ENCODE measurements around the gene RASGRF1. TPM values are rescaled to one million over a fixed set of nuclear protein-coding genes. Genes with fewer than 3 reads are reported as not detected.
"Not testable (repeated sequence)": the region's sequence is repeated elsewhere in the genome, so short reads cannot be mapped to it uniquely, and the experiment has no call there.

RASGRF1 gene
- total and polyA plus RNA-seq, 7 donors: 0.14 to 1.2 (median 0.58) TPM; not detected in 1

- DNase-seq: no peak
- Histone ChIP-seq H3K4me3 (no peak overlapping the region), H3K36me3 (no peaks in the 10 kb centered on the region), H3K27me3 (peaks cover 0 to 6% (median 0%) of the 10 kb centered on the region in 3 donors), H3K9me3 (no peaks in the 10 kb centered on the region), H3K27ac (no peak overlapping the region), H3K4me1 (no peaks in the 10 kb centered on the region)
- WGBS, 2 donors: 88 to 95% methylated on average over 1 of the region's 1 CpG
- intact Hi-C loops (cut with DNase I): no loop called here
- no peak for TF ChIP-seq POLR2AphosphoS5 (IDR thresholded peaks at IDR 0.05)
Observed at GRCh38 chr15:79025802-79026201, 64.8 kb downstream of the RASGRF1 start.

GRCh38 chr15:79025201-79025600 is 65.4 kb downstream of the RASGRF1 start:
- Histone ChIP-seq H3K4me1 (no peaks in the 10 kb centered on the region), H3K27me3 (peaks cover 0 to 6% (median 0%) of the 10 kb centered on the region in 3 donors), H3K9me3 (no peaks in the 10 kb centered on the region), H3K36me3 (no peaks in the 10 kb centered on the region), H3K27ac (no peak overlapping the region), H3K4me3 (no peak overlapping the region)
- intact Hi-C loops (cut with DNase I): no loop called here
- WGBS, 2 donors: 61 to 79% methylated on average over 6 of the region's 6 CpGs
- DNase-seq: no peak
- TF ChIP-seq POLR2AphosphoS5 (IDR thresholded peaks at IDR 0.05) (no peak), CTCF (IDR thresholded peaks at IDR 0.05) (peak in 1 of 4 experiments; percentile 9)

- H3K27me3 ChIP-seq; H3K9me3 ChIP-seq; H3K36me3 ChIP-seq; DNase-seq; intact Hi-C loops (cut with DNase I); H3K27ac ChIP-seq; H3K4me1 ChIP-seq; H3K4me3 ChIP-seq: not testable (repeated sequence)
Observed at GRCh38 chr15:79024493-79024892, 66.1 kb downstream of the RASGRF1 start.

- no peak for DNase-seq
- intact Hi-C loops (cut with DNase I): no loop called here
- no peak overlapping the region for H3K4me3 ChIP-seq
- no peak for TF ChIP-seq CTCF (IDR thresholded peaks at IDR 0.05)
- no peak overlapping the region for H3K27ac ChIP-seq
- WGBS, 2 donors: 89 to 93% methylated on average over 1 of the region's 1 CpG
- no peaks in the 10 kb centered on the region for H3K4me1 ChIP-seq
- H3K36me3 ChIP-seq: no peaks in the 10 kb centered on the region
- H3K27me3 ChIP-seq: peaks cover 0 to 6% (median 0%) of the 10 kb centered on the region in 3 donors
- no peaks in the 10 kb centered on the region for H3K9me3 ChIP-seq
Observed at GRCh38 chr15:79023918-79024317, 66.7 kb downstream of the RASGRF1 start.

GRCh38 chr15:79023546-79023890 is 67.1 kb downstream of the RASGRF1 start:
- peaks cover 0 to 6% (median 0%) of the 10 kb centered on the region in 3 donors for H3K27me3 ChIP-seq

GRCh38 chr15:79018960-79019359 is 71.6 kb downstream of the RASGRF1 start:
- Histone ChIP-seq H3K27me3 (no peaks in the 10 kb centered on the region), H3K9me3 (no peaks in the 10 kb centered on the region), H3K4me3 (no peak overlapping the region), H3K4me1 (no peaks in the 10 kb centered on the region), H3K27ac (no peak overlapping the region), H3K36me3 (no peaks in the 10 kb centered on the region)
- TF ChIP-seq CTCF (IDR thresholded peaks at IDR 0.05): no peak
- no peak for TF ChIP-seq POLR2AphosphoS5 (IDR thresholded peaks at IDR 0.05)
- TF ChIP-seq EP300 (IDR thresholded peaks at IDR 0.05): no peak
- no peak for TF ChIP-seq POLR2A (IDR thresholded peaks at IDR 0.05)
- intact Hi-C loops (cut with DNase I): no loop called here
- DNase-seq: no peak
- 62 to 85% methylated on average over 4 of the region's 4 CpGs for WGBS, 2 donors

More at GRCh38 chr15:79023546-79023890, 67.1 kb downstream of the RASGRF1 start:
- Histone ChIP-seq H3K9me3 (no peaks in the 10 kb centered on the region), H3K36me3 (no peaks in the 10 kb centered on the region), H3K4me1 (no peaks in the 10 kb centered on the region), H3K27ac (no peak overlapping the region), H3K4me3 (no peak overlapping the region)
- TF ChIP-seq POLR2A (IDR thresholded peaks at IDR 0.05) (no peak), EP300 (IDR thresholded peaks at IDR 0.05) (no peak), CTCF (IDR thresholded peaks at IDR 0.05) (no peak), POLR2AphosphoS5 (IDR thresholded peaks at IDR 0.05) (no peak)
- DNase-seq: no peak
- intact Hi-C loops (cut with DNase I): no loop called here
- 48 to 49% methylated on average over 2 of the region's 2 CpGs for WGBS, 2 donors
